ENCODE data around the gene TBX1.

The TBX1 gene

GRCh38 chr22:19805821-19806212, 45.2 kb downstream of the TBX1 start:
- no peak for DNase-seq (ENCODE audit: low read depth)
- no peak overlapping the region for H3K4me3 ChIP-seq (ENCODE audit: low read depth, low read length)

- H3K4me3 ChIP-seq (ENCODE audit: low read depth, low read length): no peak overlapping the region
- DNase-seq (ENCODE audit: low read depth): no peak
Measured at GRCh38 chr22:19806213-19807160, 45.9 kb downstream of the TBX1 start.

GRCh38 chr22:19807161-19807913, 46.8 kb downstream of the TBX1 start:
- no peak for DNase-seq (ENCODE audit: low read depth)
- no peak overlapping the region for H3K4me3 ChIP-seq (ENCODE audit: low read depth, low read length)

- DNase-seq (ENCODE audit: low read depth): no peak
Measured at GRCh38 chr22:19807914-19808872, 47.6 kb downstream of the TBX1 start.

GRCh38 chr22:19808873-19809478, 48.4 kb downstream of the TBX1 start:
- DNase-seq (ENCODE audit: low read depth): no peak
- H3K4me3 ChIP-seq (ENCODE audit: low read depth, low read length): no peak overlapping the region

More at GRCh38 chr22:19807914-19808872, 47.6 kb downstream of the TBX1 start:
- no peak overlapping the region for H3K4me3 ChIP-seq (ENCODE audit: low read depth, low read length)

GRCh38 chr22:19809741-19810140, 49.2 kb downstream of the TBX1 start:
- no peak overlapping the region for H3K4me3 ChIP-seq (ENCODE audit: low read depth, low read length)
- DNase-seq (ENCODE audit: low read depth): no peak

GRCh38 chr22:19810381-19811201, 50.0 kb downstream of the TBX1 start:
- DNase-seq (ENCODE audit: low read depth): peak; percentile 67
- no peak overlapping the region for H3K4me3 ChIP-seq (ENCODE audit: low read depth, low read length)

GRCh38 chr22:19811211-19811621, 50.6 kb downstream of the TBX1 start:
- DNase-seq (ENCODE audit: low read depth): no peak
- no peak overlapping the region for H3K4me3 ChIP-seq (ENCODE audit: low read depth, low read length)

GRCh38 chr22:19811811-19812771, 51.5 kb downstream of the TBX1 start:
- DNase-seq (ENCODE audit: low read depth): no peak
- no peak overlapping the region for H3K4me3 ChIP-seq (ENCODE audit: low read depth, low read length)

- H3K4me3 ChIP-seq (ENCODE audit: low read depth, low read length): no peak overlapping the region
- DNase-seq (ENCODE audit: low read depth): no peak
Measured at GRCh38 chr22:19812910-19813309, 52.3 kb downstream of the TBX1 start.

- H3K4me3 ChIP-seq (ENCODE audit: low read depth, low read length): no peak overlapping the region
- DNase-seq (ENCODE audit: low read depth): no peak
Measured at GRCh38 chr22:19814428-19814827, 53.9 kb downstream of the TBX1 start.

GRCh38 chr22:19815093-19815822, 54.7 kb downstream of the TBX1 start:
- no peak overlapping the region for H3K4me3 ChIP-seq (ENCODE audit: low read depth, low read length)
- DNase-seq (ENCODE audit: low read depth): no peak

- no peak for DNase-seq (ENCODE audit: low read depth)
- no peak overlapping the region for H3K4me3 ChIP-seq (ENCODE audit: low read depth, low read length)
Measured at GRCh38 chr22:19815823-19816290, 55.3 kb downstream of the TBX1 start.

- DNase-seq (ENCODE audit: low read depth): no peak
- no peak overlapping the region for H3K4me3 ChIP-seq (ENCODE audit: low read depth, low read length)
Measured at GRCh38 chr22:19816372-19817119, 56.0 kb downstream of the TBX1 start.
